HT-29 (cell line): ENCODE data around the gene IFT88. TPM values are rescaled to one million over a fixed set of nuclear protein-coding genes. Genes with fewer than 3 reads are reported as not detected.

Experiments used
- DNase-seq: peaks from one replicate; pipeline ENCODE4 v3.0.0-alpha.2; 2015; ENCODE audit warnings: low spot score
- small RNA-seq: library from RNA; depleted of rRNA; stranded (forward); fragments of <200 nt; gene quantifications from one replicate; pipeline ENCODE3, GENCODE V24; 2014
- total RNA-seq: library from RNA; depleted of rRNA; stranded (reverse); fragments of >200 nt; shearing (Covaris generic); gene quantifications from 2 replicates; pipeline ENCODE4 v1.2.3, GENCODE V29; 2014; rRNA removed

The IFT88 gene
- total RNA-seq, 1 experiment from 2014 or later = 9.6 TPM

DNA sequence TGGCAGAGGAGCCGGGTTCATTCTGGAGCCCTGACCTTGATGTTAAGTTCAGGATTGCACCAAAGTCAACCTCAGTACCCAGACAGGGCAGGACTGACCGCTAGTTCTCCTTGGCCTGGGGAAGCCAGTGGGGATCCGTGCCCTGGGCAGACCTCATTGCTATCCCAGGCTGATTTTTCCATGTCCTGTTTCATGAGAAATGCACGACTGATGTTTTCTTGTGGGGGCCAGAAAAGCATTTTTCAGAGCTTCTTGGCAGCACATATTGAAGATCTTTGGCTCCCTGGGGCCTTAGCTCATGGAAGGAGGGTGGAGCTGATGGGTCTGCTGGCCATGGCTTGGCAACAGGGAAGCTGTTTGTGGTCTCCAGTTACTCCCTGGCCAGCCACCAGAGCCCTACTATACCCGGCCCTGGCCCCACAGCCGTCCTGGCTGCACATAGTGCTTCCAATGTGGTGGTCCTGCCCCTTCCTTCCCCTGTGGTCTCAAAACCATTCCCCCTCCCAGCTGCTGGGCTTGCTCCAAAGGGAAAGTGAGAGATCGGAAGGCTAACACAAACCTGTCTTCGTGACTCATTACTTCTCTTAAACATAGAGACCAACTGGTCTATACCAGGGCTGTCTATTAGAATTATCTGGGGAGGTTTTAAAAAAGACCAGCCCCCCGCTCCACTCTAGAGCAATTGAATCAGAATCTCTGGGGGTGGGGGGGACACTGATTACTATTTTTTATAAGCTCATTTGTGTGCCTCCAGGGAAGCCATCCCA lies 147.8 kb downstream of the IFT88 start:
- DNase-seq = no peak

DNA sequence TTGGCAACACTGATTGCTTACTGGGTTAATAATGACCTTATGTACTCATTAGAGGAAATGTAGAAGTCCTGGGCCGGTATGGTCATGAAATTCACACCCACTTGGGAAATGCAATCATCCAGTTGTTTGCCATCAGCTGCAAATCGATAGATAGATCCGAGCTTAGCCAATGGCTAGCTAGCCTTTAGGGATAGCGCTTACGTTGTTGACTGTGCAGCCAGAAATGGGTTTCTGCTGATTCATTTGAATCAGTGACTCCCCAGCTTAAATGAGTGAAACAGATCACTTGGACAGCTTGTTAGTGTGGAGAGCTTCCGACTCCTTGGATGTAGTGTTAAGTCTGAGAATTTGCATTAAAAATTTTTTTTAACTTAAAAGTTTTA lies 148.4 kb downstream of the IFT88 start:
- no peak for DNase-seq

DNA sequence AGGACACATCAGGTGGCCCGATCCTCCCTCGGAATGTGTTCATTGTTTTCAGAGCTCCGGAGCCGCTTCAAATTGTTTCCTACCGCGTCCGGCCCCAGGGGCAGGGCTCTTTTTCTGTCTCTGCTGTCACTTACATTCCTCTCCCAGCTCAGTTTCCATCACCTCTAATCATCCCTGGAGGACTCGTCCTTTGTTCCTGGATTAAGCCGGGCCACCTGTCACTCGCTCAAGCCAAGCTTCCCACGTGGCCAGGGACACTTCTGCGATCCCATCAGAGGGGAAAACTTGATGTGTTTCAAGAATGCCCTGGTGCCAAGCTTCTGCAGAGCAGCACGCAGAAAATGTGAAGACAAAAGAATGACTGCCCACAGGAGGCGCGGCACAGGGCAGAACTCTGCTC lies 150.0 kb downstream of the IFT88 start:
- DNase-seq = no peak

DNA sequence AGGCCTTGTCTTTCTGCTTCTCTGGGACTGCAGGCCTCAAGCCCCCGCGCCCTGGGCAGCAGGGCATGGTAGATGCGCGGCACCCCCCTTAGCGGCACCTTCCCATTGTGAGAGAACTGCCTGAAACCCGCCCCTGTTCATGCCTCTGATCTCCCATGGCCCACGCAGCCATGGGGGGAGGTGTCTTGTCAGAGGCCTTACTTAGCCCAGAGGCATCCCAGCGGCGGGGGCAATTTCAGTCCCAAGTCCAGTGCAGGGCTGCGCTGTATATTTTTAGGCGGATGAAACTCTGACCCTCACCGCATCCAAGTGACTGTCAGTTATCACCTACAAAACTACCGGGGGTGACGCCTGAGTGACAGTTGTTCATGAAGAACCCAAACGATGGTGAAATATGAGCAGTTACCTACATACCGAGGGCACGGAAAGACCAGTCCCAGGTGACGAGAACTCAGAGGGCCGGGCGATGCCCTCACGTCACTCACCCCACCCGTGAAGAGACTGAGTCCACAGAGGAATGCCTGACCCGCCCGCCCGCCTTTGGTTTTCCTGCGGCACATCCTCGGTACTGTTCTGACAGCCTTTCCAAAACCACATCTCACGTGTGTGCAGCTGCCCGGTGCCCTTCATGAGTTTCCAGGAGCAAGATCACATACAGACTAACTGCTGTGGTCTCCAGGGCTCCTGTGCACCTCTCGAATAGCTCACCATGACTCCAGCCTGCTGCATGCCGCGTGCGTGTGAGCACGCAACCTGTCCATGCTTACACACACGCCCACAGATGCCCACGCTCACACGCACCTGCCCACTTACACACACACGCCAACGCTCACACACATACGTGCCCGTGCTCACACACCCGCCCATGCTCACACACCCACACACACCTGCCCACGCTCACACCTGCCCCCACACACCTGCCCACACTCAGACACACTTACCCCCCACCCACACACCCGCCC lies 150.9 kb downstream of the IFT88 start:
- DNase-seq = no peak

DNA sequence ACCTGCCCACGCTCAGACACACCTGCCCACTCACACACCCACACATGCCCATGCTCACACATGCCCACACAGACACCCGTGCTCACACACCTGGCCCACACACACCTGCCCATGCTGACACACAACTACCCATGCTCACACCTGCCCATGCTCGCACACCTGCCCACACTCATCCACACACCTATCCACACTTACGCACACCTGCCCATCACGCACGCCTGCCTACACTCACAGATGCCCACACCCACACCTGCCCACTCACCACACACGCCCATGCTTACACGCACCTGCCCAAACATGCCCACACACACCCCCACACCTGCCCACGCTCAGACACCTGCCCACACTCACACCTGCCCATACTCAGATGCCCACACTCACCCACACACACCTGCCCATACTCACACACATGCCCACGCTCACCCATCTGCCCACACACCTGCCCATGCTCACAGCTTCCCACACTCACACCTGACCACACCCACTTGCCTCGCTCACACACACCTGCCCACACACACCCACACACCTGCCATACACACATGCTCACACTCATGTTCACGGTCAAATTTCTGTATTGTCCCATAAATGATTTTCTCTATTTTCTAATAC lies 152.1 kb downstream of the IFT88 start:
- DNase-seq = no peak

DNA sequence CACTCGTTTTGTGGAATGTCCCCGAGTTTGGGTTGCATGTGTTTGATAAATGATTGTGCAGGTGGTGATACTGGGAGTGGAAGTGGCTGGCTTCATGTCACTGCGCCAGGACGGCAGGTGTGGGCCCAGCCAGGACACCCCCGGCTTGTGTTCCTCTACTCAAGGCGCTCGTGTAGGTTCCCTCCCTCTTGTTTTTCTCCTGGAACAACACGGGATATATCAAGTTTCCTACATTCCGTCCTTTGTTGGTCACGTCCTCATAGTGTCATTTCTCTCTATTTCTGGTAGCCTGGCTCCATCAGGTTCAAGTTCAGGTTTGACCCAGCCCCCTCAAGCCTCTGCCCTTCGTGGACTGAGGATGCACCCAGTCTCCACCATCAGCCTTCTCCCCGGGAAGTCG lies 152.8 kb downstream of the IFT88 start:
- DNase-seq = no peak

DNA sequence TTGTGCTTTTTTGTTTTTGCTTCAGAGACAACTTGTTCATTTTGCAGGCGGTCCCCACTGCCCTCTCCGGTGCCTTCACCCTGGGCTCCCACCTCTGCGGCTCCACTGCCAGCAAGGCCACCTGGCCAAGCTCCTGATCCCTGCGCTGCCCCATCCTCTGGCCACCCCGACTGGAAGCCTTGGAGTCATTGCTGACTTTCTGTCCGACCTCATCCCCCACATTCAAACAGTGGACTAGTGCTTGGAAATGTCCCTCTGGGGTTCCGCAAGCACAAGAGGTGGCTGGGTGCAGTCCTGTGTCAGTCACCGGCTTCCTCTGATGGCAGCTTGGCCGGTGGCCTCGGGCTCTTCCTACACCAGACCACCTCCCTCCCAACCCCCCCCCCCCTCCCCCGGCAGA lies 153.5 kb downstream of the IFT88 start:
- no peak for DNase-seq

DNA sequence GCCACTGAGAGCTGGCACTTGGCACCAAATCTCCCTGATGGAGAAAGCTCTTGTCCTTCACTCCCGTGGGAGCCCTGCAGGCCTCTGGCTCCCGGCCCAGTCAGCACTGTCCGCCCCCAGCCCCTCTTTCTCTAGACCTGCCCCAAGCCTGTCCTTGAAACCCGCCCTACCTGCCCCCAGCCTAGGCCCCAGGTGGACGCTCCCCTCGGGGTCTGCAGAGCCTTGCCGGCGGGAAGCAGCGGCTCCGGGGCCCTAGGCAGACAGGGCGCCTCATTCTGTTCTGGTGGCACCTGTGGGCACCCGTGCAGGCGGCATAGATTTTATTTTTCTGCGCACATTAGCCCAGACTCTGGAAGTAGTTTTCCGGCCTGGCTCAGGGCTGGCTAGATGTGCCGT lies 154.1 kb downstream of the IFT88 start:
- DNase-seq = no peak

DNA sequence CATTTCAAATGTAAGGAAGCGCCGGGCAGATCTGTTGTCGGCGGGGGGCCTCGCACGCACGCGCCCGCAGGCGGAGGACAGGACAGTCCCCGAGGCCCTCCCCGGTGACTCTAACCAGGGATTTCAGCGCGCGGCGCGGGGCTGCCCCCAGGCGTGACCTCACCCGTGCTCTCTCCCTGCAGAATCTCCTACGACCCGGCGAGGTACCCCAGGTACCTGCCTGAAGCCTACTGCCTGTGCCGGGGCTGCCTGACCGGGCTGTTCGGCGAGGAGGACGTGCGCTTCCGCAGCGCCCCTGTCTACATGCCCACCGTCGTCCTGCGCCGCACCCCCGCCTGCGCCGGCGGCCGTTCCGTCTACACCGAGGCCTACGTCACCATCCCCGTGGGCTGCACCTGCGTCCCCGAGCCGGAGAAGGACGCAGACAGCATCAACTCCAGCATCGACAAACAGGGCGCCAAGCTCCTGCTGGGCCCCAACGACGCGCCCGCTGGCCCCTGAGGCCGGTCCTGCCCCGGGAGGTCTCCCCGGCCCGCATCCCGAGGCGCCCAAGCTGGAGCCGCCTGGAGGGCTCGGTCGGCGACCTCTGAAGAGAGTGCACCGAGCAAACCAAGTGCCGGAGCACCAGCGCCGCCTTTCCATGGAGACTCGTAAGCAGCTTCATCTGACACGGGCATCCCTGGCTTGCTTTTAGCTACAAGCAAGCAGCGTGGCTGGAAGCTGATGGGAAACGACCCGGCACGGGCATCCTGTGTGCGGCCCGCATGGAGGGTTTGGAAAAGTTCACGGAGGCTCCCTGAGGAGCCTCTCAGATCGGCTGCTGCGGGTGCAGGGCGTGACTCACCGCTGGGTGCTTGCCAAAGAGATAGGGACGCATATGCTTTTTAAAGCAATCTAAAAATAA lies 154.7 kb downstream of the IFT88 start:
- DNase-seq = no peak

DNA sequence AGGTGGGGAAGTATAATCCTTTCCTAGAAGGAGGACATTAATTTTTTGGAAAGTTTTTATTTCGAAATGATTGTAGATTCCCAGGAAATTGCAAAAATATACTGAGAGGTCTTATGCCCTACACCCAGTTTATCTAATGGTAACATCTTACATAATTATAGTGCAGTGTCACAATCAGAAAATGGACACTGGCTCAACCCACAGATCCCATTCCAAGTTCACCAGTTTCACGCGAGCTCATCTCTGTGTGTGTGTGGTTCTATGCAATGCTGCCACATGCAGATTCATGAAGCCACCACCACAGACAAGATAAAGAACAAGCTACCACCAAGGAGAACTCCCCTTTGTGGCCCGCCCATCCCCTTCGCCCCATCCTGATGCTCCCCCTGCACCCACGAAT lies 160.9 kb downstream of the IFT88 start:
- DNase-seq = no peak

DNA sequence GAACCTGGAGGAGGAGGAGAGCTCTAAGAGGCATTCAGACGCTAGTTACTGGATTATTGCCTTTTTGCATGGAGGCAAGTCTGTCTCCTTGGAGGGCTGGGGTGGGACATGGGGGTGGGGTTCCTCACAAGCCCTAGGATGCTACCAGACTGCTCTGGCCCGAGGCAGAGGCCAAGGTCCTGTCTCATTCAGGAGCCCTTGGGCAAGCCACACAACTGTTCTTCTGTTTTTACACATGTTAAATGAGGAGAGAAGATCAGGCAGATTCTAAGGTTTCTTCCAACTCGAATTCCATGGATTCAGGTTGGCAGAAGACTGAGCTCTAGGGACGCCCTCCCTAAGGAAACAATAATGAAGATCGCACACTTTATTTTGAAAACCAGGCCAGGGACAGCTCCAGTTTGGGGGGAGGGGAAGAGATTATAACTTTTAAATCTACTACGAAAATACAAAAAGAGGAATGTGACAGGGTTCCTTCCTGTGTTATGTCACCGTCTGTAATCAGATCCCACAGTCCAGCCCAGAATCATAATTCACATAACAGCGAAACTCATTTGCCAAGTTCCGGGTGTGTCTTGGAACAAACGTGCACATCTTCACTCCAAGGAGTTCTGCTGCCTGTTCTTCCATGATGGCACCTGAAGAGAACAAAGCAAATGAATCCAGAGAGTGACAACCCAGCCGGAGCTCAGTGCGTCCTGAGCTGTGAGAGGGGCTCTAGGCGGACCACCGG lies 161.8 kb downstream of the IFT88 start:
- no peak for DNase-seq

DNA sequence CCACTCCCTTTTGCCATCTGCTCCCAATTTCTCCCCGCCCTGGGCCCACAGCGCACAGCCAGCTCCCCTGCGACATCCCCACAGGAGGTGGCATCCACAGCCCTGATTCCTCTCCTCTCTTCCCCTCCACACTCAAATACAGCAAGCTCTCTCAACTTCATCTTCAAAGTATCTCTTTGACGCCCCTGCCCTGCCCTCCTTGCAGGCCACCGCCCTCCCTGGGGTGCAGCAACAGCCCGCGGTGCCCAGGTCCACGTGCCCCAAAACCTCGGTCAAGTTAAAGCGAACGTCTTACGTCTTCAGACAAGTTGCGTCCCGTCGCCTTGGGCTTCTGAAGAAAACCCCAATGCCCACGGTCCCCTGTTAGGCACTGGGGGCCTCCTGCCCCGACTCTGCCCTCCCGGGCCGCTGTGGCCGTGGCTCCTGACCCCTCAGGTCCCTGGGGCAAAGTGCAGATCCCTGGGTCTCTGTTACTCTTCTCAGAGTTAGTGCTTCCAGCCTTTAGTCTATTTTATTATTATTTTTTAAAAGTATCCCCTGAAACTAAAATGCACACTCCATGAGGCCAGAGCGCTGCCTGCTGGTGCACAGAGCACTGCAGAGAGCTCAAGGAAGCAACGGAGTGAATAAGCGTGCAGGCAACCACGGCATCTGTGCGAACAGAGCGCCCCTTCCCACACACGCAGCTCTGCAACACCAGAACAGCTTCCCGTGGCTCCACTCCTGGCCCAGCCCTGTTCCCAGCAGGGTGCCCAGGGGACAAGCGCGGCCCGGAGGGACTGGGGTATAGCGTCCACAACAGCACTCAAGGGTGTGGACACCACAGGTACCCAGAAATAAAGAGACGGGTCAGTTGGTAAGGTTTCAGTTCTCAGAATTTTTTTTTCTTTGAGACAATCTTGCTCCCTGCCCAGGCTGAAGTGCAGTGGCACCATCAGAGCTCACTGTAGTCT lies 163.0 kb downstream of the IFT88 start:
- no peak for DNase-seq

DNA sequence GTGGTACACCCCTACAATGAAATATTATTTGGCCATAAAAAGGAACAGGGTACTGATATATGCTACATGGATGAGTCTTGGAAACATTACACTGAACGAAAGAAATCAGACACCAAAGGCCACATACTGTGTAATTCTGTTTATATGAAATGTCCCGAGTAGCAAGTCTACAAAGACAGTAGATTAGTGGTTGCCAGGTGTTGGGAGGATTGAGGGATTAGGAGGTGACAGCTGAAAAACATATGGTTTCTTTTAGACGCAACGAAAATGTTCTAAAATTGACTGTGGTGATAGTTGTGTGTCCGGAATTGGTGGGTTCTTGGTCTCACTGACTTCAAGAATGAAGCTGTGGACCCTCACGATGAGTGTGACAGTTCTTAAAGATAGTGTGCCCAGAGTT lies 171.7 kb downstream of the IFT88 start:
- DNase-seq = no peak

DNA sequence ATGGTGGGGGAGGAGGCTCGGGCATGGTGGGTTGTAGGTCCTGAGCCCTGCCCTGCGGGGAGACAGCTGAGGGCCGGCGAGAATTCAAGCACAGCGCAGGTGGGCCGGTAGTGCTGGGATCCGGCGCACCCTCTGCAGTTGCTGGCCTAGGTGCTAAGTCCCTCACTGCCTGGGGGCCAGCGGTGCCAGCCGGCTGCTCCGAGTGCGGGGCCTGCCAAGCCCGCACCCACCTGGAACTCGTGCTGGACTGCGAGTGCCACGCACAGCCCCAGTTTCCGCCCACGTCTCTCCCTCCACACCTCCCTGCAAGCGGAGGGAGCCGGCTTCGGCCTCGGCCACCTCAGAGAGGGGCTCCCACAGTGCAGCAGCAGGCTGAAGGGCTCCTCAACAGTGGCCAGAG lies 173.1 kb downstream of the IFT88 start:
- no peak for DNase-seq

Small RNAs within 50 kb of the gene (small RNA-seq; reads per million reads assigned to genes)
- gene RNU2-7P = 0.72 reads per million, percentile 10 among the genes with 10 or more reads in this experiment

Other genes with a start within 250 kb of the IFT88 start
- 10.2 and 11.1 TPM in 2 replicates for gene CRYL1, start 41.3 kb upstream of the IFT88 start, total RNA-seq
- 3.9 and 5.3 TPM in 2 replicates for gene IL17D, start 136.5 kb downstream of the IFT88 start, total RNA-seq
- gene EEF1AKMT1, start 206.8 kb downstream of the IFT88 start, total RNA-seq = 8.8 and 9.1 TPM in 2 replicates